Loucy (cell line): ENCODE results near the gene ZNF614.

Experiments
- H2AFZ ChIP-seq: fragments of 200-600 bp; sonication (generic); 2 replicates; pipeline ENCODE4 v1.6.0; 2016; ENCODE audit warnings: antibody characterized with exemption, mild to moderate bottlenecking, low read length, moderate library complexity
- H3F3A ChIP-seq: fragments of 200-600 bp; 2 replicates; pipeline ENCODE4 v1.6.0; 2016; ENCODE audit warnings: antibody characterized with exemption, low read depth, mild to moderate bottlenecking
- H3K27me3 ChIP-seq: fragments of 200-600 bp; sonication (generic); 2 replicates; pipeline ENCODE4 v1.6.1; 2014; ENCODE audit warnings: low read length, mild to moderate bottlenecking; ENCODE audit not compliant: insufficient read depth, poor library complexity, severe bottlenecking
- H3K36me3 ChIP-seq: fragments of 200-600 bp; sonication (generic); 2 replicates; pipeline ENCODE4 v1.6.1; 2016; ENCODE audit warnings: low read length; ENCODE audit not compliant: insufficient read depth
- H3K4me1 ChIP-seq: fragments of 200-600 bp; sonication (generic); 2 replicates; pipeline ENCODE4 v1.5.1; 2014; ENCODE audit warnings: low read length, mild to moderate bottlenecking; ENCODE audit not compliant: insufficient read depth, poor library complexity, severe bottlenecking
- H3K4me2 ChIP-seq: fragments of 200-600 bp; sonication (generic); 2 replicates; pipeline ENCODE4 v1.6.0; 2014; ENCODE audit warnings: antibody characterized with exemption, low read length, low read depth, mild to moderate bottlenecking; ENCODE audit not compliant: poor library complexity, severe bottlenecking
- H3K4me3 ChIP-seq: fragments of 200-600 bp; sonication (generic); 2 replicates; pipeline ENCODE4 v1.5.1; 2014; ENCODE audit warnings: low read length, mild to moderate bottlenecking, mixed read lengths; ENCODE audit not compliant: poor library complexity, severe bottlenecking
- H3K79me2 ChIP-seq: fragments of 200-600 bp; sonication (generic); 2 replicates; pipeline ENCODE4 v1.6.1; 2014; ENCODE audit warnings: low read length; ENCODE audit not compliant: insufficient read depth
- H3K9ac ChIP-seq: fragments of 200-600 bp; sonication (generic); 2 replicates; pipeline ENCODE4 v1.6.0; 2014; ENCODE audit warnings: mild to moderate bottlenecking, low read depth, low read length, moderate library complexity; ENCODE audit not compliant: poor library complexity, severe bottlenecking
- H3K9me2 ChIP-seq: fragments of 200-600 bp; sonication (generic); replicated peaks from 2 replicates; pipeline ENCODE4 v1.6.1; 2016; ENCODE audit warnings: low read depth, low read length, mixed read lengths
- H3K9me3 ChIP-seq: fragments of 200-600 bp; sonication (generic); 2 replicates; pipeline ENCODE4 v1.6.1; 2014; ENCODE audit warnings: mild to moderate bottlenecking, antibody characterized with exemption, low read length, low read depth; ENCODE audit not compliant: insufficient read depth
- H4K20me1 ChIP-seq: fragments of 200-600 bp; sonication (generic); 2 replicates; pipeline ENCODE4 v1.6.0; 2014; ENCODE audit warnings: antibody characterized with exemption, low read length, mild to moderate bottlenecking; ENCODE audit not compliant: insufficient read depth, poor library complexity, severe bottlenecking
- CTCF ChIP-seq: fragments of 200-600 bp; sonication (generic); conservative IDR thresholded peaks from 2 replicates; pipeline ENCODE4 v1.5.1; 2014; ENCODE audit warnings: mild to moderate bottlenecking, antibody characterized with exemption, low read length
- EZH2phosphoT487 ChIP-seq: fragments of 200-600 bp; IDR thresholded peaks from 2 replicates; pipeline ENCODE4 v1.6.1; 2018; ENCODE audit warnings: antibody characterized with exemption, mild to moderate bottlenecking, moderate library complexity, borderline replicate concordance

Gene ZNF614

GRCh38 chr19:51980116-51980736 is 48.0 kb downstream of the ZNF614 start:
- Histone ChIP-seq H3K4me1 (peaks cover 2% of the 10 kb centered on the region), H3K9me2 (no peaks in the 10 kb centered on the region), H4K20me1 (no peaks in the 10 kb centered on the region), H3K36me3 (no peaks in the 10 kb centered on the region), H2AFZ (no peak overlapping the region), H3K27me3 (no peaks in the 10 kb centered on the region), H3K79me2 (peaks cover 66% of the 10 kb centered on the region), H3K9me3 (peaks cover 4% of the 10 kb centered on the region; the same call in 1 of the 2 replicates), H3K4me2 (no peak overlapping the region), H3K9ac (no peak overlapping the region), H3F3A (no peaks in the 10 kb centered on the region), H3K4me3 (no peak overlapping the region)
- TF ChIP-seq CTCF, result no peak
- TF ChIP-seq EZH2phosphoT487, result no peak

DNA sequence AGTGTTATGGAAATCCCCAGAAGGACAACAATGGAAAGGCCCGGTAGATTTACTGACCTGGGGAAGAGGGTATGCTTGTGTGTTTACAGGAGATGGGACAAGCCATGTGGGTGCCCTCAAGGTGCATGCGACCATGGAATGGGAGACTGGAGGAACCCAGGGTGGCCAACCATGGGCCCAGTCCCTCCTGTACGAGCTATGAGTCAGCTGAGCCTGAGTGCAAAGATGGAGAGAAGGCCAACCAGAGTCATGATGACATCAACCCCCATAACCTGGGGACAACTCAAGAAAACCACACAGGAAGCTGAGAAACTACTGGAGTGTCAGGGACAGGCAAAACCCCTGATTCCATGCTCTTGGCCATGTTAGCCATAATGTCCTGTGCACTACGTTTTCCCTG is 49.3 kb downstream of the ZNF614 start:
- Histone ChIP-seq H3K4me2 (no peak overlapping the region), H2AFZ (no peak overlapping the region), H4K20me1 (no peaks in the 10 kb centered on the region), H3K4me1 (no peaks in the 10 kb centered on the region), H3F3A (no peaks in the 10 kb centered on the region), H3K27me3 (no peaks in the 10 kb centered on the region), H3K4me3 (no peak overlapping the region), H3K9ac (no peak overlapping the region), H3K36me3 (peaks cover 10% of the 10 kb centered on the region; the same call in 1 of the 2 replicates), H3K9me2 (no peaks in the 10 kb centered on the region), H3K9me3 (peaks cover 5% of the 10 kb centered on the region; the same call in 1 of the 2 replicates), H3K79me2 (peaks cover 63% of the 10 kb centered on the region)
- TF ChIP-seq CTCF (no peak), EZH2phosphoT487 (no peak)

DNA sequence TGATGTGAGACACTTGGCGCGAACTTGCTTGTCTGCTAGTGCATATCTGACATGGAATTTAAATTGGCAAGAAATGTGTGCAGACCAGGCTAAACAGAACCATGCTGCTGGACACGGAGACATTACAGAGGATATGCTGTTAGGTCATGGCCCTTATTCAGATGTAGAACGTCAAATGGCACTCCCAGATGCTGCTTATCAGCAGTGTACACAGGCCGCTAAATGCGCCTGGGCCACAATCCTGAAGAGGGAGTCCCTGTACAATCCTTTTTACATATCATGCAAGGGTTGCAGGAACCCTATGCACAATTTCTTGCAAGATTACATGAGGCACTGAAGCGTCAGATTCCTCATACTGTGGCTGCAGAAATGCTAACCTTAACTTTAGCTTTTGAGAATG is 50.8 kb downstream of the ZNF614 start:
- Histone ChIP-seq H3K79me2 (peaks cover 53% of the 10 kb centered on the region), H3F3A (no peaks in the 10 kb centered on the region)

More for the DNA sequence above, 50.8 kb downstream of the ZNF614 start:
- peaks cover 25% of the 10 kb centered on the region for H3K36me3 ChIP-seq
- no peak overlapping the region for H3K9ac ChIP-seq
- peaks cover 15% of the 10 kb centered on the region; the same call in 1 of the 2 replicates for H3K9me3 ChIP-seq
- no peak for TF ChIP-seq CTCF
- TF ChIP-seq EZH2phosphoT487, result no peak
- no peaks in the 10 kb centered on the region for H3K27me3 ChIP-seq
- no peak overlapping the region for H2AFZ ChIP-seq
- H4K20me1 ChIP-seq, result no peaks in the 10 kb centered on the region
- no peaks in the 10 kb centered on the region for H3K9me2 ChIP-seq
- H3K4me1 ChIP-seq, result no peaks in the 10 kb centered on the region
- H3K4me2 ChIP-seq, result no peak overlapping the region
- no peak overlapping the region for H3K4me3 ChIP-seq
